SK-N-SH (cell line): ENCODE results near the gene PCDHGB6.

ENCODE experiments used
- CTCF ChIP-seq: fragments of 200-600 bp; sonication (generic); IDR thresholded peaks from 2 replicates; pipeline ENCODE4 v1.6.1; 2017; ENCODE audit warnings: antibody characterized with exemption, mild to moderate bottlenecking, moderate library complexity
- POLR2AphosphoS5 ChIP-seq: IDR thresholded peaks from 2 replicates; pipeline ENCODE4 v1.6.1; 2012; ENCODE audit warnings: low read depth, low read length
- REST ChIP-seq: IDR thresholded peaks from 2 replicates; pipeline ENCODE4 v1.6.1; 2012; ENCODE audit warnings: mild to moderate bottlenecking, low read depth, low read length, moderate library complexity
- RFX5 ChIP-seq: IDR thresholded peaks from 2 replicates; pipeline ENCODE4 v1.6.1; 2012; ENCODE audit warnings: mild to moderate bottlenecking, improper control_type of control experiment, low read length

DNA sequence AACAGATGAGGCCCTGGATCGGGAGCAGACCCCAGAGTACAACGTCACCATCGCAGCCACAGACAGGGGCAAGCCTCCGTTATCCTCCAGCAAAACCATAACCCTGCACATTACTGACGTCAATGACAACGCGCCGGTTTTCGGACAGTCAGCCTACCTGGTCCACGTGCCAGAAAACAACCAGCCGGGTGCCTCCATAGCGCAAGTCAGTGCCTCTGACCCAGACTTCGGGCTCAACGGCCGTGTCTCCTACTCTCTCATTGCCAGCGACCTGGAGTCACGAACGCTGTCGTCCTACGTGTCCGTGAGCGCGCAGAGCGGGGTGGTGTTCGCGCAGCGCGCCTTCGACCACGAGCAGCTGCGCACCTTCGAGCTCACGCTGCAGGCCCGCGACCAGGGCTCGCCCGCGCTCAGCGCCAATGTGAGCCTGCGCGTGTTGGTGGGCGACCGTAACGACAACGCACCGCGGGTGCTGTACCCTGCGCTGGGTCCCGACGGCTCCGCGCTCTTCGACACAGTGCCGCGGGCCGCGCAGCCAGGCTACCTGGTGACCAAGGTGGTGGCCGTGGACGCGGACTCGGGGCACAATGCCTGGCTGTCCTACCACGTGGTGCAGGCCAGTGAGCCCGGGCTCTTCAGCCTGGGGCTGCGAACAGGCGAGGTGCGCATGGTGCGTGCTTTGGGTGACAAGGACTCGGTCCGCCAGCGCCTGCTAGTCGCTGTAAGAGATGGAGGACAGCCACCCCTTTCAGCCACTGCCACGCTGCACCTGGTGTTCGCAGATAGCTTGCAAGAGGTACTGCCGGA lies 11.5 kb downstream of the PCDHGB6 start:
- TF ChIP-seq CTCF (no peak), REST (no peak), RFX5 (no peak), POLR2AphosphoS5 (no peak)
